Large intestine (tissue), 3 donors: ENCODE measurements around the gene RDH16. TPM values are rescaled to one million over a fixed set of nuclear protein-coding genes. Genes with fewer than 3 reads are reported as not detected.

Experiments
- DNase-seq, 2 donors: peaks; one replicate each; pipeline versions ENCODE4 v3.0.0 to v3.0.0-alpha.2; 2013
- H3K27ac ChIP-seq: one replicate; pipeline ENCODE4 v1.5.1; 2013; ENCODE audit warnings: low read length
- H3K27me3 ChIP-seq: 2 replicates; pipeline ENCODE4 v1.6.1; 2013; ENCODE audit warnings: low read length; ENCODE audit not compliant: control insufficient read depth, insufficient read depth
- H3K36me3 ChIP-seq: 2 replicates; pipeline ENCODE4 v1.6.1; 2013; ENCODE audit warnings: low read length; ENCODE audit not compliant: control insufficient read depth, insufficient read depth
- H3K4me1 ChIP-seq: one replicate; pipeline ENCODE4 v1.6.1; 2013; ENCODE audit warnings: low read length; ENCODE audit not compliant: control insufficient read depth, insufficient read depth
- H3K4me3 ChIP-seq: one replicate; pipeline ENCODE4 v1.5.1; 2013; ENCODE audit warnings: low read length
- H3K9me3 ChIP-seq: one replicate; pipeline ENCODE4 v1.6.1; 2013; ENCODE audit warnings: mild to moderate bottlenecking, low read depth, low read length, moderate library complexity; ENCODE audit not compliant: control insufficient read depth
- WGBS: methylation state at CpG from one replicate; pipeline ENCODE4 v1.1.5; 2013; ENCODE audit warnings: low lambda C conversion rate; ENCODE audit not compliant: insufficient coverage; 5-methylcytosine and 5-hydroxymethylcytosine counted together
- polyA plus RNA-seq: library from polyadenylated mRNA; unstranded; fragments of 120-200 nt; gene quantifications from one replicate; pipeline ENCODE4 v1.2.1, GENCODE V29; 2013

RDH16 gene
- polyA plus RNA-seq, 1 donor, result 0.34 TPM

GRCh38 chr12:56998316-56998715, 40.9 kb upstream of the RDH16 start:
- peaks cover 6% of the 10 kb centered on the region for H3K4me1 ChIP-seq
- H3K27ac ChIP-seq, result no peak overlapping the region
- H3K36me3 ChIP-seq, result peaks cover 58% of the 10 kb centered on the region
- H3K4me3 ChIP-seq, result no peak overlapping the region
- no peaks in the 10 kb centered on the region for H3K27me3 ChIP-seq
- H3K9me3 ChIP-seq, result no peaks in the 10 kb centered on the region
- 100% methylated on average over 2 of the region's 6 CpGs for WGBS
- DNase-seq, result no peak

- H3K27me3 ChIP-seq, result no peaks in the 10 kb centered on the region
- DNase-seq, result no peak
- H3K27ac ChIP-seq, result no peak overlapping the region
- no CpG with 5 or more reads among the region's 12 CpGs for WGBS
- peaks cover 6% of the 10 kb centered on the region for H3K4me1 ChIP-seq
- no peak overlapping the region for H3K4me3 ChIP-seq
- peaks cover 45% of the 10 kb centered on the region for H3K36me3 ChIP-seq
- no peaks in the 10 kb centered on the region for H3K9me3 ChIP-seq
Observed at GRCh38 chr12:56996793-56997545, 39.6 kb upstream of the RDH16 start.

- WGBS, result no CpG with 5 or more reads among the region's 11 CpGs
- no peaks in the 10 kb centered on the region for H3K27me3 ChIP-seq
- H3K4me1 ChIP-seq, result peaks cover 1% of the 10 kb centered on the region
- no peak overlapping the region for H3K27ac ChIP-seq
- no peak for DNase-seq
- H3K9me3 ChIP-seq, result no peaks in the 10 kb centered on the region
- H3K4me3 ChIP-seq, result no peak overlapping the region
- H3K36me3 ChIP-seq, result peaks cover 36% of the 10 kb centered on the region
Observed at GRCh38 chr12:56995930-56996496, 38.6 kb upstream of the RDH16 start.

DNA sequence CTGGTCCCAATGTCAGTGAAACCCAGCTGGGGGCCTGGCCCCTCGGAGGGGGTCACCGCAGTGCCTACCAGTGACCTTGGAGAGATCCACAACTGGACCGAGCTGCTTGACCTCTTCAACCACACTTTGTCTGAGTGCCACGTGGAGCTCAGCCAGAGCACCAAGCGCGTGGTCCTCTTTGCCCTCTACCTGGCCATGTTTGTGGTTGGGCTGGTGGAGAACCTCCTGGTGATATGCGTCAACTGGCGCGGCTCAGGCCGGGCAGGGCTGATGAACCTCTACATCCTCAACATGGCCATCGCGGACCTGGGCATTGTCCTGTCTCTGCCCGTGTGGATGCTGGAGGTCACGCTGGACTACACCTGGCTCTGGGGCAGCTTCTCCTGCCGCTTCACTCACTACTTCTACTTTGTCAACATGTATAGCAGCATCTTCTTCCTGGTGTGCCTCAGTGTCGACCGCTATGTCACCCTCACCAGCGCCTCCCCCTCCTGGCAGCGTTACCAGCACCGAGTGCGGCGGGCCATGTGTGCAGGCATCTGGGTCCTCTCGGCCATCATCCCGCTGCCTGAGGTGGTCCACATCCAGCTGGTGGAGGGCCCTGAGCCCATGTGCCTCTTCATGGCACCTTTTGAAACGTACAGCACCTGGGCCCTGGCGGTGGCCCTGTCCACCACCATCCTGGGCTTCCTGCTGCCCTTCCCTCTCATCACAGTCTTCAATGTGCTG, 38.0 kb upstream of the RDH16 start:
- Histone ChIP-seq H3K4me3 (no peak overlapping the region), H3K27ac (no peak overlapping the region), H3K27me3 (no peaks in the 10 kb centered on the region), H3K4me1 (peaks cover 2% of the 10 kb centered on the region), H3K9me3 (no peaks in the 10 kb centered on the region), H3K36me3 (peaks cover 30% of the 10 kb centered on the region)
- no CpG with 5 or more reads among the region's 26 CpGs for WGBS
- no peak for DNase-seq

GRCh38 chr12:56994231-56994746, 36.9 kb upstream of the RDH16 start:
- H3K27me3 ChIP-seq, result no peaks in the 10 kb centered on the region
- WGBS, result no CpG with 5 or more reads among the region's 10 CpGs
- H3K9me3 ChIP-seq, result no peaks in the 10 kb centered on the region
- no peak for DNase-seq
- no peak overlapping the region for H3K27ac ChIP-seq
- peaks cover 2% of the 10 kb centered on the region for H3K4me1 ChIP-seq
- no peak overlapping the region for H3K4me3 ChIP-seq
- H3K36me3 ChIP-seq, result peaks cover 21% of the 10 kb centered on the region

DNA sequence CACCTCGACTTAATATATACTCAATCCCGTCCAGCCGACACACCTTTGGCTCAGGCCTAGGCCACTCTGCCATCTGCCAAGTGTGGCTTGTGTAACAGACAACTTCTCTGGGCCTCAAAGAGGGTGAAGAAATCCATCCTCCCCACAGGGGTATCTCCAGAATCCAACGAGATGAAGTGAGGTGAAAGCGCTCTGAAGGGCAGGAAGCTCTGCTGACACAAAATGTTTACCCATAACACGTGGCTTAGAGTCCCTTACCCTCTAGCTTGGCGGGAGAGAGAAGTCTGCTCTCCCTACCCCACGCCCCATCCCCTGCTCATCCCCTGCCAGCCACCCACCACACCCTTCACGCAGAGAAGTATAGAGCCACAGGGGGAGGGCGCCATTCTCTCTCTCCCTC, 35.9 kb upstream of the RDH16 start:
- WGBS, result no CpG with 5 or more reads among the region's 10 CpGs
- H3K9me3 ChIP-seq, result no peaks in the 10 kb centered on the region
- H3K36me3 ChIP-seq, result peaks cover 14% of the 10 kb centered on the region
- no peak overlapping the region for H3K27ac ChIP-seq
- no peak overlapping the region for H3K4me3 ChIP-seq
- no peak for DNase-seq
- no peaks in the 10 kb centered on the region for H3K27me3 ChIP-seq
- peaks cover 2% of the 10 kb centered on the region for H3K4me1 ChIP-seq

- Histone ChIP-seq H3K36me3 (peaks cover 6% of the 10 kb centered on the region), H3K4me1 (peaks cover 2% of the 10 kb centered on the region), H3K27me3 (no peaks in the 10 kb centered on the region), H3K4me3 (no peak overlapping the region), H3K27ac (no peak overlapping the region), H3K9me3 (no peaks in the 10 kb centered on the region)
- no peak for DNase-seq
- no CpG with 5 or more reads among the region's 8 CpGs for WGBS
Observed at GRCh38 chr12:56991319-56992246, 34.2 kb upstream of the RDH16 start.

DNA sequence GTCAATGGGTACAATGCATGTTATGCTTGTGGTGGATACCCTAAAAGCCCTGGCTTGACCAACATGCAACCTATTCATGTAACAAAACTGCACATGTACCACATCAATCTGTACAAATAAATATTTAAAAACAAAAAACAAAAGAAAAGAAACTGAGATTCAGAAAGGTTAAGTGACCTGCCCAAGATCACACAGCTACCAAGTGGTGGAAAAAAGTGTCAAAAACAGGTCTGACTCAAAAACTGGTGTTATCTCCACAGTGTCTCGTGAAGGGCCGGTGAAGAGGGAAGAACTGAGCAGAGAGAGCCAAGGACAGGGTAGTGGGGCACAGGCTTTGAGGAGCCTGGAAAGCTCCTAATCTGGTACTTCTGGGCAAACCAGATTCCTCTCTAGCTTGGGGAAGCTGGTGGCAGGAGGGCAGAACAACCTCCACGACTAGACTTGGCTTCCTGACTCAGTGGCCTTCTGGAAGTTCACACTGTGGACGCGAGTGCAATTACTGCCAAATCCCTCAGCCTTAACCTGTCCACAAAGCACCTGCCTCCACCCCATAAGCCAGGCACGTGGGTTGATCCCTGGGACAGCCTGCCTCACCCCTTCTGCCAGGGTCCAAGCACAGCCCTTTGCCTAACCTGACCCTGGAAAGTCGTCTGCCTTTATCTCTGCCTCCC, 33.4 kb upstream of the RDH16 start:
- Histone ChIP-seq H3K27me3 (no peaks in the 10 kb centered on the region), H3K4me3 (no peak overlapping the region), H3K4me1 (peaks cover 2% of the 10 kb centered on the region), H3K9me3 (no peaks in the 10 kb centered on the region), H3K36me3 (peaks cover 3% of the 10 kb centered on the region), H3K27ac (no peak overlapping the region)
- DNase-seq, result no peak
- WGBS, result no CpG with 5 or more reads among the region's 7 CpGs

- no peak overlapping the region for H3K4me3 ChIP-seq
- no peaks in the 10 kb centered on the region for H3K27me3 ChIP-seq
- no peaks in the 10 kb centered on the region for H3K9me3 ChIP-seq
- H3K36me3 ChIP-seq, result no peaks in the 10 kb centered on the region
- H3K27ac ChIP-seq, result no peak overlapping the region
- no peak for DNase-seq
- H3K4me1 ChIP-seq, result peaks cover 2% of the 10 kb centered on the region
- 89% methylated on average over 5 of the region's 7 CpGs for WGBS
Observed at GRCh38 chr12:56989861-56990610, 32.6 kb upstream of the RDH16 start.
